ENCODE results near the gene NFKBIL1.

DNA sequence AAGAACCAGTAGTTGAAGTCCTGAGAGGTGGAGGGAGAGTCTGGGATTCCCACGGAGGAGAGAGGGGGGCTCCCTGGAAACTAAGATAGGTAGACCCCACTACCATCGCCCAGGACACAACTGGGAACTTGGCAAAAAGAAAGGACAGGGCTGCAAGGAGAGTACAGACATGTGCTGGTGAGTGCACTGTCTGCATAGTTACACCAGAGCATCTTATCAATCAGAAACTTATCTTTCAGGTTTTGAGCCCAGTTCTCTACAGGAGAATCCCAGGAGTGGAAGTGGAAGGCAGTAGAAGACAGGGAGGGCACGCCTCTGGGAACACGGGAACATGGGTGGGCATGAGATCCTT is 12.2 kb downstream of the NFKBIL1 start:
- TF ChIP-seq RNF2 (IDR thresholded peaks at IDR 0.05): no peak
- no peak for TF ChIP-seq NONO (IDR thresholded peaks at IDR 0.05; ENCODE audit: low read depth in 2 of 2, low read length in 1 of 2)
- TF ChIP-seq EP300 (IDR thresholded peaks at IDR 0.05; ENCODE audit: low read length): no peak
- no peak for TF ChIP-seq TAF1 (IDR thresholded peaks at IDR 0.05; ENCODE audit: control insufficient read depth, extremely low read depth, insufficient read depth, low read length, severe bottlenecking)
- no peak for TF ChIP-seq ZNF24 (IDR thresholded peaks at IDR 0.05)
- TF ChIP-seq, protein P1, sequence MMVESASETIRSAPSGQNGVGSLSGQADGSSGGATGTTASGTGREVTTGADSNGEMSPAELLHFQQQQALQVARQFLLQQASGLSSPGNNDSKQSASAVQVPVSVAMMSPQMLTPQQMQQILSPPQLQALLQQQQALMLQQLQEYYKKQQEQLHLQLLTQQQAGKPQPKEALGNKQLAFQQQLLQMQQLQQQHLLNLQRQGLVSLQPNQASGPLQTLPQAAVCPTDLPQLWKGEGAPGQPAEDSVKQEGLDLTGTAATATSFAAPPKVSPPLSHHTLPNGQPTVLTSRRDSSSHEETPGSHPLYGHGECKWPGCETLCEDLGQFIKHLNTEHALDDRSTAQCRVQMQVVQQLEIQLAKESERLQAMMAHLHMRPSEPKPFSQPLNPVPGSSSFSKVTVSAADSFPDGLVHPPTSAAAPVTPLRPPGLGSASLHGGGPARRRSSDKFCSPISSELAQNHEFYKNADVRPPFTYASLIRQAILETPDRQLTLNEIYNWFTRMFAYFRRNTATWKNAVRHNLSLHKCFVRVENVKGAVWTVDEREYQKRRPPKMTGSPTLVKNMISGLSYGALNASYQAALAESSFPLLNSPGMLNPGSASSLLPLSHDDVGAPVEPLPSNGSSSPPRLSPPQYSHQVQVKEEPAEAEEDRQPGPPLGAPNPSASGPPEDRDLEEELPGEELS (CRISPR knock-in tag; IDR thresholded peaks at IDR 0.05; ENCODE audit: borderline replicate concordance): no peak
- TF ChIP-seq, protein P2, sequence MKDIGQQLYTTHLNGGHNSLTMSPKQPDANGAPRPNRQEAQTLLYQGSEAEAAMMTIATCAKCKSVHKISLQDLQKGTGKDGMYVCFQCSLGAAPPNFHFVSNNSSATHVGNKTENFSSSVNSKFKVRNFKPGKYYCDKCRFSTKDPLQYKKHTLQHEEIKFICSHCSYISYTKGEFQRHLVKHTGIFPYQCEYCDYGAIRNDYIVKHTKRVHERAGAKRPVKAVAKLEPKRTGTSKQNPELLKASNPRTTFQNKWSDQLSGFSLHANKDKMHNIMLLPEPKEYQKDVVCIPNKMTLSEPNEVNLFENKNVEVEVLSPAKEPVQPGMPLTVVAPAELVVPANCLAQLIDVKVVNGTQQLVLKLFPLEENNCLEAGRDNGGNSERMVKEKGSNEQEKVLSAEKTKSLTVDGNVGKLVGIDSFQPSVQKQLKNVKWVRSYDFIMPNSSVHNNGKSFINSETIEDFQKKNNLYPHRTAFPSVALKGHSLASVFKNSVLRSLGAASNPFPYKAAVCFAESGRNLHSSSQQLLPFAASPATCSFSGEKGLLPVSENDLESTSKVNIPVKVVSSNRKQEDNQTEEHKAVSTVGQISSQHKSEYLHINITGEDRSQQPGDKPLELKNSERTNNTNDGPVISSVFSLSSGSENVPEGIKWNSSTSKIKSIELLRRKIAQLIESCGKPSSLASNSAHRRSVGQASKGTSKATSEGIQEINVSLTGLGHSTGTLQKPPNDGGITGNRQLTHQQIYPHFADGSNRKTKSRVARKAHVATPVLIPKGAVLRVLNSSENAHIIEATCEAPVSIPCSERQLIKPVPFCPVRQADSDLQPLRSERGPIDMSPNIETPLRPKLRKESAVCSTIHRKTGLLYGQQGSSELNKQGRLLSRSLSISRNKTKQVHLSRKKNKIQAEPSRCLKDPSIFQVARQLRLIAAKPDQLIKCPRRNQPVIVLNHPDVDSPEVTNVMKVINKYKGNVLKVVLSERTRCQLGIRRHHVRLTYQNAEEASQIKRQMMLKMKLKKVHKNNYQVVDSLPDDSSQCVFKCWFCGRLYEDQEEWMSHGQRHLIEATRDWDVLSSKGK (CRISPR knock-in tag; IDR thresholded peaks at IDR 0.05): no peak
- TF ChIP-seq EHMT2 (IDR thresholded peaks at IDR 0.05): no peak
- TF ChIP-seq FOXK1 (CRISPR knock-in tag; IDR thresholded peaks at IDR 0.05; ENCODE audit: borderline replicate concordance): no peak
- TF ChIP-seq, protein P3, sequence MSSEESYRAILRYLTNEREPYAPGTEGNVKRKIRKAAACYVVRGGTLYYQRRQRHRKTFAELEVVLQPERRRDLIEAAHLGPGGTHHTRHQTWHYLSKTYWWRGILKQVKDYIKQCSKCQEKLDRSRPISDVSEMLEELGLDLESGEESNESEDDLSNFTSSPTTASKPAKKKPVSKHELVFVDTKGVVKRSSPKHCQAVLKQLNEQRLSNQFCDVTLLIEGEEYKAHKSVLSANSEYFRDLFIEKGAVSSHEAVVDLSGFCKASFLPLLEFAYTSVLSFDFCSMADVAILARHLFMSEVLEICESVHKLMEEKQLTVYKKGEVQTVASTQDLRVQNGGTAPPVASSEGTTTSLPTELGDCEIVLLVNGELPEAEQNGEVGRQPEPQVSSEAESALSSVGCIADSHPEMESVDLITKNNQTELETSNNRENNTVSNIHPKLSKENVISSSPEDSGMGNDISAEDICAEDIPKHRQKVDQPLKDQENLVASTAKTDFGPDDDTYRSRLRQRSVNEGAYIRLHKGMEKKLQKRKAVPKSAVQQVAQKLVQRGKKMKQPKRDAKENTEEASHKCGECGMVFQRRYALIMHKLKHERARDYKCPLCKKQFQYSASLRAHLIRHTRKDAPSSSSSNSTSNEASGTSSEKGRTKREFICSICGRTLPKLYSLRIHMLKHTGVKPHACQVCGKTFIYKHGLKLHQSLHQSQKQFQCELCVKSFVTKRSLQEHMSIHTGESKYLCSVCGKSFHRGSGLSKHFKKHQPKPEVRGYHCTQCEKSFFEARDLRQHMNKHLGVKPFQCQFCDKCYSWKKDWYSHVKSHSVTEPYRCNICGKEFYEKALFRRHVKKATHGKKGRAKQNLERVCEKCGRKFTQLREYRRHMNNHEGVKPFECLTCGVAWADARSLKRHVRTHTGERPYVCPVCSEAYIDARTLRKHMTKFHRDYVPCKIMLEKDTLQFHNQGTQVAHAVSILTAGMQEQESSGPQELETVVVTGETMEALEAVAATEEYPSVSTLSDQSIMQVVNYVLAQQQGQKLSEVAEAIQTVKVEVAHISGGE (CRISPR knock-in tag; IDR thresholded peaks at IDR 0.05): no peak
- TF ChIP-seq, protein P4, sequence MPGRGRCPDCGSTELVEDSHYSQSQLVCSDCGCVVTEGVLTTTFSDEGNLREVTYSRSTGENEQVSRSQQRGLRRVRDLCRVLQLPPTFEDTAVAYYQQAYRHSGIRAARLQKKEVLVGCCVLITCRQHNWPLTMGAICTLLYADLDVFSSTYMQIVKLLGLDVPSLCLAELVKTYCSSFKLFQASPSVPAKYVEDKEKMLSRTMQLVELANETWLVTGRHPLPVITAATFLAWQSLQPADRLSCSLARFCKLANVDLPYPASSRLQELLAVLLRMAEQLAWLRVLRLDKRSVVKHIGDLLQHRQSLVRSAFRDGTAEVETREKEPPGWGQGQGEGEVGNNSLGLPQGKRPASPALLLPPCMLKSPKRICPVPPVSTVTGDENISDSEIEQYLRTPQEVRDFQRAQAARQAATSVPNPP (IDR thresholded peaks at IDR 0.05; ENCODE audit: borderline replicate concordance, insufficient read depth, insufficient read length): no peak
